Measurements from ENCODE around the gene FBXW7. TPM values are rescaled to one million over a fixed set of nuclear protein-coding genes. Genes with fewer than 3 reads are reported as not detected.

The FBXW7 gene
- total RNA-seq, 1 experiment from 2014 or later: 23.0 TPM

DNA sequence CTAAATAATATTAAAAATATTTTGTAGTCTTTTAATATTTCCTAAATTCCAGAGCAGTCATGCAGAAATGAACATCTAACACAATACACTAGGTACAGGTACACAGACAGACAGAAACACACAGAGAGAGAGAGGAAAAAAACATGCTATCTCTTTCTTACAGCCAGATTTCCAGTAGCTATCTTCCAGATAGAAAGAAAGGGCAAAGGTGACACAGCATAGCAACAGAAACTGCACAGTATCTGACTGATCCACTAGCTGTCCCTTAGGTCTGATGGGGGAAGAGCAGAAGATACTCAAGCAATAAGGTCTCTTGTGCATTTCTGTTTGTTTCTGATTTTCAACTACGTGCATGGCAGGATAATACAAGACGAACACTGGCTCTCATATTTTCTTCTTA, 7.8 kb downstream of the FBXW7 start (continued):
- TF ChIP-seq, protein P1, sequence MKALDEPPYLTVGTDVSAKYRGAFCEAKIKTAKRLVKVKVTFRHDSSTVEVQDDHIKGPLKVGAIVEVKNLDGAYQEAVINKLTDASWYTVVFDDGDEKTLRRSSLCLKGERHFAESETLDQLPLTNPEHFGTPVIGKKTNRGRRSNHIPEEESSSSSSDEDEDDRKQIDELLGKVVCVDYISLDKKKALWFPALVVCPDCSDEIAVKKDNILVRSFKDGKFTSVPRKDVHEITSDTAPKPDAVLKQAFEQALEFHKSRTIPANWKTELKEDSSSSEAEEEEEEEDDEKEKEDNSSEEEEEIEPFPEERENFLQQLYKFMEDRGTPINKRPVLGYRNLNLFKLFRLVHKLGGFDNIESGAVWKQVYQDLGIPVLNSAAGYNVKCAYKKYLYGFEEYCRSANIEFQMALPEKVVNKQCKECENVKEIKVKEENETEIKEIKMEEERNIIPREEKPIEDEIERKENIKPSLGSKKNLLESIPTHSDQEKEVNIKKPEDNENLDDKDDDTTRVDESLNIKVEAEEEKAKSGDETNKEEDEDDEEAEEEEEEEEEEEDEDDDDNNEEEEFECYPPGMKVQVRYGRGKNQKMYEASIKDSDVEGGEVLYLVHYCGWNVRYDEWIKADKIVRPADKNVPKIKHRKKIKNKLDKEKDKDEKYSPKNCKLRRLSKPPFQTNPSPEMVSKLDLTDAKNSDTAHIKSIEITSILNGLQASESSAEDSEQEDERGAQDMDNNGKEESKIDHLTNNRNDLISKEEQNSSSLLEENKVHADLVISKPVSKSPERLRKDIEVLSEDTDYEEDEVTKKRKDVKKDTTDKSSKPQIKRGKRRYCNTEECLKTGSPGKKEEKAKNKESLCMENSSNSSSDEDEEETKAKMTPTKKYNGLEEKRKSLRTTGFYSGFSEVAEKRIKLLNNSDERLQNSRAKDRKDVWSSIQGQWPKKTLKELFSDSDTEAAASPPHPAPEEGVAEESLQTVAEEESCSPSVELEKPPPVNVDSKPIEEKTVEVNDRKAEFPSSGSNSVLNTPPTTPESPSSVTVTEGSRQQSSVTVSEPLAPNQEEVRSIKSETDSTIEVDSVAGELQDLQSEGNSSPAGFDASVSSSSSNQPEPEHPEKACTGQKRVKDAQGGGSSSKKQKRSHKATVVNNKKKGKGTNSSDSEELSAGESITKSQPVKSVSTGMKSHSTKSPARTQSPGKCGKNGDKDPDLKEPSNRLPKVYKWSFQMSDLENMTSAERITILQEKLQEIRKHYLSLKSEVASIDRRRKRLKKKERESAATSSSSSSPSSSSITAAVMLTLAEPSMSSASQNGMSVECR (CRISPR knock-in tag; IDR thresholded peaks at IDR 0.05; ENCODE audit: borderline replicate concordance): no peak
- TF ChIP-seq ZNF416 (CRISPR knock-in tag; IDR thresholded peaks at IDR 0.05): no peak
- TF ChIP-seq ZNF425 (CRISPR knock-in tag; conservative IDR thresholded peaks at IDR 0.05): no peak
- no peak for TF ChIP-seq ZNF671 (CRISPR knock-in tag; IDR thresholded peaks at IDR 0.05)
- no peak for TF ChIP-seq NFE2L1 (CRISPR knock-in tag; IDR thresholded peaks at IDR 0.05)
- TF ChIP-seq NR1H2 (CRISPR knock-in tag; IDR thresholded peaks at IDR 0.05): no peak
- TF ChIP-seq MXD4 (CRISPR knock-in tag; IDR thresholded peaks at IDR 0.05; ENCODE audit: borderline replicate concordance): no peak
- TF ChIP-seq SMAD4 (CRISPR knock-in tag; IDR thresholded peaks at IDR 0.05): no peak
- no peak for TF ChIP-seq ZMAT4 (CRISPR knock-in tag; IDR thresholded peaks at IDR 0.05)
- no peak for TF ChIP-seq FOXP1 (CRISPR knock-in tag; IDR thresholded peaks at IDR 0.05; ENCODE audit: borderline replicate concordance)
- TF ChIP-seq, protein P2, sequence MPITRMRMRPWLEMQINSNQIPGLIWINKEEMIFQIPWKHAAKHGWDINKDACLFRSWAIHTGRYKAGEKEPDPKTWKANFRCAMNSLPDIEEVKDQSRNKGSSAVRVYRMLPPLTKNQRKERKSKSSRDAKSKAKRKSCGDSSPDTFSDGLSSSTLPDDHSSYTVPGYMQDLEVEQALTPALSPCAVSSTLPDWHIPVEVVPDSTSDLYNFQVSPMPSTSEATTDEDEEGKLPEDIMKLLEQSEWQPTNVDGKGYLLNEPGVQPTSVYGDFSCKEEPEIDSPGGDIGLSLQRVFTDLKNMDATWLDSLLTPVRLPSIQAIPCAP (CRISPR knock-in tag; IDR thresholded peaks at IDR 0.05): no peak

DNA sequence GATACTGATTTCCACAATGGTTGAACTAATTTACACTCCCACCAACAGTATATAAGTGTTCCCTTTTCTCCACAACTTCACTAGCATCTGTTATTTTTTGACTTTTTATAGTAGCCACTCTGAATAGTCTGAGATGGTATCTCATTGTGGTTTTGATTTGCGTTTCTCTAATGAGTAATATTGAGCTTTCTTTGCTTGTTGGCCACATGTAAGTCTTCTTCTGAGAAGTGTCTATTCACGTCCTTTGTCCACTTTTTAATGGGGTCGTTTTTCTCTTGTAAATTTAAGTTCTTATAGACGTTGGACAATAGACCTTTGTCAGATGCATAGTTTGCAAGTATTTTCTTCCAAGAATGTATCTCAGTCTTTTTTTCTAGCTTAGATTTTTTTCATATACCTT, 10.0 kb downstream of the FBXW7 start:
- Mint-ChIP-seq H3K27me3 (ENCODE audit: low read depth) (no peaks in the 10 kb centered on the region), H3K9me3 (no peaks in the 10 kb centered on the region), H3K27ac (no peak overlapping the region), H3K36me3 (0 out of 2 replicates have a peak, but pooled peaks cover 2% of the 10 kb centered on the region), H3K4me3 (no peak overlapping the region), H3K4me1 (peaks cover 26% of the 10 kb centered on the region)
- DNase-seq (ENCODE audit: low spot score): no peak
- POLR2A ChIA-PET: no interaction called here
- CTCF ChIA-PET: interaction anchor here (0.7 kb wide), 2 partner anchors 23 to 25 kb away, joined by 3 read pairs; no protein-coding TSS in a partner anchor
- no peak for ATAC-seq
- TF ChIP-seq RELA (CRISPR knock-in tag; IDR thresholded peaks at IDR 0.05; ENCODE audit: borderline replicate concordance) (no peak), JUN (CRISPR knock-in tag; IDR thresholded peaks at IDR 0.05) (no peak), NR3C1 (CRISPR knock-in tag; conservative IDR thresholded peaks at IDR 0.05; ENCODE audit: low read depth) (no peak), FOXJ3 (CRISPR knock-in tag; IDR thresholded peaks at IDR 0.05; ENCODE audit: borderline replicate concordance) (no peak), CTCF (IDR thresholded peaks at IDR 0.05) (no peak), NFE2L1 (CRISPR knock-in tag; IDR thresholded peaks at IDR 0.05) (no peak), ETV6 (CRISPR knock-in tag; IDR thresholded peaks at IDR 0.05) (no peak), MYBL2 (CRISPR knock-in tag; IDR thresholded peaks at IDR 0.05) (no peak), ZNF512 (CRISPR knock-in tag; IDR thresholded peaks at IDR 0.05; ENCODE audit: borderline replicate concordance) (no peak), ELF4 (CRISPR knock-in tag; IDR thresholded peaks at IDR 0.05; ENCODE audit: low read depth) (no peak), GABPB1 (CRISPR knock-in tag; IDR thresholded peaks at IDR 0.05) (no peak), ZNF671 (CRISPR knock-in tag; IDR thresholded peaks at IDR 0.05) (no peak)
- TF ChIP-seq, protein P1 (CRISPR knock-in tag; IDR thresholded peaks at IDR 0.05; ENCODE audit: borderline replicate concordance): no peak

All from WTC11 (cell line).